CD4-positive, alpha-beta memory T cell (primary cell): ENCODE data around the gene APOBEC3B. TPM values are rescaled to one million over a fixed set of nuclear protein-coding genes. Genes with fewer than 3 reads are reported as not detected.
"Not testable (repeated sequence)": the region's sequence is repeated elsewhere in the genome, so short reads cannot be mapped to it uniquely, and the experiment has no call there.

Experiments
- CTCF ChIA-PET: fragments of 350-600 bp; sonication (Branson Sonifier 250); formaldehyde crosslinking; loops from one replicate; lab custom pipeline; 2021; ENCODE audit warnings: inconsistent platforms; ENCODE audit not compliant: partially characterized antibody; lab: Charles Lee
- POLR2A ChIA-PET: fragments of 350-600 bp; sonication (Branson Sonifier 250); formaldehyde crosslinking; loops from one replicate; lab custom pipeline; 2021; ENCODE audit not compliant: partially characterized antibody; lab: Charles Lee
- DNase-seq, 5 donors: peaks; one replicate each; pipeline versions ENCODE4 v3.0.0 to v3.0.0-alpha.2; 2020 to 2022; ENCODE audit warnings: mixed read lengths in 1 of 5
- H3K27ac ChIP-seq: one replicate; pipeline ENCODE4 v1.7.0; 2013; ENCODE audit warnings: low read depth, low read length
- H3K27me3 ChIP-seq: 2 replicates; pipeline ENCODE4 v1.7.0; 2013; ENCODE audit warnings: mild to moderate bottlenecking, low read length, moderate library complexity; ENCODE audit not compliant: insufficient read depth
- H3K36me3 ChIP-seq: 2 replicates; pipeline ENCODE4 v1.7.0; 2013; ENCODE audit warnings: mild to moderate bottlenecking, low read length, moderate library complexity; ENCODE audit not compliant: insufficient read depth
- H3K4me1 ChIP-seq: 2 replicates; pipeline ENCODE4 v1.7.0; 2013; ENCODE audit warnings: mild to moderate bottlenecking, low read length, moderate library complexity; ENCODE audit not compliant: insufficient read depth
- H3K4me3 ChIP-seq, 2 donors: one replicate each; pipeline ENCODE4 v1.7.0; 2013; ENCODE audit warnings: low read length in 2 of 2, mild to moderate bottlenecking in 1 of 2
- H3K9me3 ChIP-seq, 2 donors: one replicate each; pipeline ENCODE4 v1.7.0; 2013; ENCODE audit warnings: low read length in 2 of 2, control low read depth in 1 of 2; ENCODE audit not compliant: control insufficient read depth in 1 of 2
- H3K27ac Mint-ChIP-seq, 7 donors: one replicate each; pipeline ENCODE4 v1.8.0; 2020 to 2021; ENCODE audit warnings: mixed read lengths in 7 of 7, mild to moderate bottlenecking in 6 of 7, inconsistent platforms in 3 of 7, moderate library complexity in 3 of 7
- H3K27me3 Mint-ChIP-seq, 2 donors: one replicate each; pipeline ENCODE4 v1.8.0; 2020 to 2021; ENCODE audit warnings: mixed read lengths in 2 of 2
- H3K36me3 Mint-ChIP-seq, 2 donors: one replicate each; pipeline ENCODE4 v1.8.0; 2020 to 2021; ENCODE audit warnings: mixed read lengths in 2 of 2, inconsistent platforms in 1 of 2, mild to moderate bottlenecking in 1 of 2
- H3K4me1 Mint-ChIP-seq, 4 donors: one replicate each; pipeline ENCODE4 v1.8.0; 2020 to 2021; ENCODE audit warnings: mixed read lengths in 4 of 4, mild to moderate bottlenecking in 1 of 4
- H3K4me3 Mint-ChIP-seq, 8 donors: one replicate each; pipeline ENCODE4 v1.8.0; 2020 to 2021; ENCODE audit warnings: mixed read lengths in 8 of 8, mild to moderate bottlenecking in 7 of 8, moderate library complexity in 6 of 8, inconsistent platforms in 3 of 8
- H3K9me3 Mint-ChIP-seq, 8 donors: one replicate each; pipeline ENCODE4 v1.8.0; 2020 to 2021; ENCODE audit warnings: mixed read lengths in 8 of 8, mild to moderate bottlenecking in 5 of 8, inconsistent platforms in 3 of 8, moderate library complexity in 1 of 8
- intact Hi-C: fragments of 100-400 bp; cut with micrococcal nuclease; formaldehyde crosslinking; loops from one replicate; pipeline ENCODE4 v1.15.1; 2023
- polyA plus RNA-seq, 2 donors: library from polyadenylated mRNA; unstranded; fragments of 300-500 nt; fragmentation: Illumina TruSeq; gene quantifications; one replicate each; pipeline ENCODE4 v1.2.3, GENCODE V29; 2021
- total RNA-seq, 2 experiments: library from RNA; stranded (reverse); gene quantifications; one replicate each; pipeline ENCODE4 v1.2.3, GENCODE V29; 2021

APOBEC3B gene
- total and polyA plus RNA-seq, 4 experiments from 2014 or later, result 0.31 to 1.3 (median 0.48) TPM

- ChIA-PET POLR2A (interaction anchor here (0.6 to 1.4 kb wide), 2 partner anchors 30 to 145 kb away, joined by 3 to 6 read pairs; no protein-coding TSS in a partner anchor), CTCF (interaction anchor here (1.1 to 6.7 kb wide), 7 partner anchors 11 to 170 kb away, joined by 3 to 68 read pairs (median 4); partner anchors contain the start of gene APOBEC3B)
- peaks cover 0 to 8% (median 3%) of the 10 kb centered on the region in 4 donors for H3K4me1 Mint-ChIP-seq
- H3K27me3 Mint-ChIP-seq, result peaks cover 5 to 6% of the 10 kb centered on the region in 2 donors
- H3K4me3 Mint-ChIP-seq, result no peak overlapping the region
- H3K9me3 Mint-ChIP-seq, result peaks cover 0 to 1% (median 0%) of the 10 kb centered on the region in 8 donors
- Histone ChIP-seq H3K4me3 (no peak overlapping the region), H3K9me3 (no peaks in the 10 kb centered on the region), H3K27me3 (no peaks in the 10 kb centered on the region), H3K36me3 (no peaks in the 10 kb centered on the region), H3K4me1 (no peaks in the 10 kb centered on the region), H3K27ac (no peak overlapping the region)
- intact Hi-C loops, result loop anchor here (1.0 kb wide), 2 partner anchors 30 to 145 kb away; no protein-coding TSS in a partner anchor
- DNase-seq, result peak; percentile 27 to 62 (median 53)
- H3K27ac Mint-ChIP-seq, result peak overlapping the region in 3 of 7 donors; percentile 32 to 69 (median 52)
- H3K36me3 Mint-ChIP-seq, result no peaks in the 10 kb centered on the region
Observed at GRCh38 chr22:38973289-38974169, 8.6 kb upstream of the APOBEC3B start.

GRCh38 chr22:38974170-38974825, 7.8 kb upstream of the APOBEC3B start:
- Mint-ChIP-seq H3K4me3 (no peak overlapping the region), H3K4me1 (peaks cover 0 to 8% (median 3%) of the 10 kb centered on the region in 4 donors), H3K27me3 (peaks cover 5 to 6% of the 10 kb centered on the region in 2 donors), H3K9me3 (peaks cover 0 to 1% (median 0%) of the 10 kb centered on the region in 8 donors), H3K27ac (peak overlapping the region in 1 of 7 donors; percentile 68), H3K36me3 (no peaks in the 10 kb centered on the region)
- no peak overlapping the region for H3K4me3 ChIP-seq
- no peaks in the 10 kb centered on the region for H3K4me1 ChIP-seq
- no peaks in the 10 kb centered on the region for H3K27me3 ChIP-seq
- no peaks in the 10 kb centered on the region for H3K36me3 ChIP-seq
- ChIA-PET CTCF (interaction anchor here (1.1 to 6.7 kb wide), 6 partner anchors 10 to 144 kb away, joined by 3 to 68 read pairs (median 5); partner anchors contain the start of gene APOBEC3B), POLR2A (interaction anchor here (1.4 kb wide), 1 partner anchor 29 kb away, joined by 6 read pairs; no protein-coding TSS in a partner anchor)
- no peaks in the 10 kb centered on the region for H3K9me3 ChIP-seq
- H3K27ac ChIP-seq, result no peak overlapping the region
- DNase-seq, result no peak
- intact Hi-C loops, result no loop called here

DNA sequence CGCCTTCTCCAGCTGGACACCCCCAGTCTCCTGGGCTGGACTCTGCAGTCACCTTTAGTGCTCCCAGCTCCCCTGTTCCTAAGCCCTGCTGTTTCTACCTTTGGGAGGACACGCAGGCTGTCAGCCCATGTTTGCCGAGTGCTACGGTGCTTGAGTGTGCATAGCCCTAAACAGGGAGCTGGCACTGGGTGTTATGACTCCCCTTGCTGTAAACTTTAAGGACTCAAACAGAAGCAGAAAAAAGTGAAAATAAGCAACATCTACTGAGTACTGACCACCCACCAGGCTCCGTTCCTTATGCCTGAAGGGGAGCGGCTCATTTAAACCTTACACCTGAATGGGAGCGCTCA, 7.3 kb upstream of the APOBEC3B start:
- ChIA-PET CTCF (interaction anchor here (3.2 to 6.7 kb wide), 2 partner anchors 9 to 30 kb away, joined by 18 to 68 read pairs; partner anchors contain the start of gene APOBEC3B), POLR2A (interaction anchor here (0.8 kb wide), 1 partner anchor 28 kb away, joined by 4 read pairs; no protein-coding TSS in a partner anchor)
- no peaks in the 10 kb centered on the region for H3K4me1 ChIP-seq
- DNase-seq, result no peak
- no peak overlapping the region for H3K4me3 ChIP-seq
- Mint-ChIP-seq H3K4me1 (peaks cover 0 to 8% (median 3%) of the 10 kb centered on the region in 4 donors), H3K36me3 (no peaks in the 10 kb centered on the region), H3K9me3 (peaks cover 0 to 1% (median 0%) of the 10 kb centered on the region in 8 donors), H3K27ac (peak overlapping the region in 1 of 7 donors; percentile 68), H3K27me3 (peaks cover 4 to 6% of the 10 kb centered on the region in 2 donors), H3K4me3 (no peak overlapping the region)
- intact Hi-C loops, result no loop called here
- H3K27ac ChIP-seq, result no peak overlapping the region
- H3K9me3 ChIP-seq, result no peaks in the 10 kb centered on the region
- H3K36me3 ChIP-seq, result no peaks in the 10 kb centered on the region
- H3K27me3 ChIP-seq, result no peaks in the 10 kb centered on the region

- POLR2A ChIA-PET, H3K27me3 ChIP-seq, H3K9me3 Mint-ChIP-seq, H3K9me3 ChIP-seq, H3K36me3 ChIP-seq, intact Hi-C loops, H3K4me3 ChIP-seq, CTCF ChIA-PET, H3K27me3 Mint-ChIP-seq, H3K36me3 Mint-ChIP-seq, H3K27ac ChIP-seq, DNase-seq, H3K27ac Mint-ChIP-seq, H3K4me3 Mint-ChIP-seq: not testable (repeated sequence)
- peaks cover 10% of the 10 kb centered on the region for H3K4me1 ChIP-seq
- H3K4me1 Mint-ChIP-seq, result peaks cover 9 to 19% (median 12%) of the 10 kb centered on the region in 4 donors
Observed at GRCh38 chr22:38977289-38977688, 4.9 kb upstream of the APOBEC3B start.

- H3K27me3 ChIP-seq, H3K36me3 Mint-ChIP-seq, H3K27me3 Mint-ChIP-seq, intact Hi-C loops, H3K9me3 ChIP-seq, H3K27ac Mint-ChIP-seq, H3K27ac ChIP-seq, H3K36me3 ChIP-seq, H3K4me3 Mint-ChIP-seq, DNase-seq, H3K4me3 ChIP-seq: not testable (repeated sequence)
- peaks cover 32% of the 10 kb centered on the region for H3K4me1 ChIP-seq
- POLR2A ChIA-PET, result interaction anchor here (0.6 kb wide), 1 partner anchor 62 kb away, joined by 4 read pairs; no protein-coding TSS in a partner anchor
- H3K4me1 Mint-ChIP-seq, result peaks cover 18 to 38% (median 23%) of the 10 kb centered on the region in 4 donors
- H3K9me3 Mint-ChIP-seq, result peaks cover 0 to 18% (median 4%) of the 10 kb centered on the region in 8 donors
- CTCF ChIA-PET, result interaction anchor here (1.7 kb wide), 1 partner anchor 22 kb away, joined by 5 read pairs; no protein-coding TSS in a partner anchor
Observed at GRCh38 chr22:38980587-38980986, 1.6 kb upstream of the APOBEC3B start.

GRCh38 chr22:38981005-38981991, 849 bp upstream of the APOBEC3B start:
- Mint-ChIP-seq H3K4me3 (peak overlapping the region; percentile 85 to 94 (median 87)), H3K4me1 (peaks cover 24 to 45% (median 27%) of the 10 kb centered on the region in 4 donors), H3K9me3 (peaks cover 0 to 18% (median 4%) of the 10 kb centered on the region in 8 donors), H3K27me3 (peaks cover 0 to 1% of the 10 kb centered on the region in 2 donors), H3K27ac (peak overlapping the region in 6 of 7 donors; percentile 48 to 82 (median 60)), H3K36me3 (peaks cover 0 to 7% of the 10 kb centered on the region in 2 donors)
- Histone ChIP-seq H3K9me3 (no peaks in the 10 kb centered on the region), H3K27ac (peak overlapping the region; percentile 21), H3K27me3 (no peaks in the 10 kb centered on the region), H3K36me3 (no peaks in the 10 kb centered on the region), H3K4me1 (peaks cover 37% of the 10 kb centered on the region), H3K4me3 (peak overlapping the region in 1 of 2 donors; percentile 28)
- ChIA-PET CTCF (interaction anchor here (0.8 to 1.7 kb wide), 2 partner anchors 21 to 22 kb away, joined by 3 to 5 read pairs; no protein-coding TSS in a partner anchor), POLR2A (interaction anchor here (0.6 to 1.5 kb wide), 3 partner anchors 25 to 338 kb away, joined by 3 to 4 read pairs (median 3); partner anchors contain the start of gene RPL3)
- DNase-seq, result peak in 1 of 5 donors; percentile 11
- intact Hi-C loops, result no loop called here
